ENCODE data around the gene HES7.

The HES7 gene

DNA sequence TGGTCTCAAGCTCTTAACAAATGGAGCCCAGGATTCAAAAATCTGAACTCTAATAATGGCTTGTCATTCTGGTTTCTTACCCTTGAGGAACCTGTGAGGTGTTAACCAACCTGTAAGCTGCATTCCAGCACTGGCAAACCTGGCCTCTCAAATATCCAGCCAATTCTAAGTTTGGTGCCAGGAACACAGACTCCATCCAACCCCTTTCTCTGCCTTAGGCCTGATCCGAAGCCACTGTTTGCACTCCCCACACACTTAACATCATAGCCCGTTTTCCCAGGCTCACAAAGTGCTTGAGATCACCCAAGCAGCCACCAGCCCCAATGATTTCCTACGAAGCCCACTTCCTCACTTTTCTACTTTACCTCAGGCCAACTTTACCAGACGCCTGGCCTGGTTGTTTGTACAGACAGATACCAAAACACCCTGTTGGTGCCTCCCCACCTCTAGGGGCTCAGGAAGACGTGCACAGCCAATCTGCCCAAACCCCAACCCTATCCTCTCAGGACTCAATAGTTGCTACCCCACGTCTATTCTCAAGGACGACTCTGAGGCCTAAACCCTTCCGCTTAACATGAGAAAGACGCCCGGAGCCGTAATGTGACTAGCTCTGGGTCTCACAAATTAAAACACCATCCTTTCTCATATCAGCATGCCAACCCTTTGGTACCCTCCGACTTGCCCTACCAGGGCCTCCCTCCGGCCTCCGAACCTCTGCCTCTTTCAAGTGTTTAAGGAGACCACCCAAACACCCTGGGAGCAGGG is 31.5 kb upstream of the HES7 start:
- DNase-seq, result peak; percentile 33

DNA sequence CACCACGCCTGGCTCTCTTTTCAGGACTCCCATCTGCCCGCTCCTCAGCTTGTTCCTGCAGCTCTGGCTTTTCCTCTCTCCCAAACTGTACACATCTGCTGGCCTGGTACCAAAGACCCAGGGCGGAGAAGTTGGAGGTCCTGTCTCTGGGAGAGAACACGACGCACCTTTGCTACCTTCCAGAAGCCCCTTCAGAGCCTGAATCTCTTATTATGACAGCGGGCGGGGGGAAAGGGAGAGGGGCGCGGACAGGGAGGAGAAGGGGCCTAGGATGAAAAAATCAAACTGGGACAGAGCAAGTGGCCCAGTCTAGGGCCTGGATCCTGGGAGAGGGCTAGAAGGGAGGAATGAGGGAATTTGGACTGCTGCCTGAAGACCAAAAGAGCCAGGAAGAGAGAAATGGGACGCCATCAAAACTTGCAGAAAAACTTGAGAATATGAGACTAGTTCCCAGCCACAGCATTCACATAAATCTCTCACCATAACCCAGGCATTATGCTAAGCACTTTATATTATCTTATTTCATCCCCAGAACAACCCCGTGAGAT is 30.8 kb upstream of the HES7 start:
- DNase-seq, result no peak

DNA sequence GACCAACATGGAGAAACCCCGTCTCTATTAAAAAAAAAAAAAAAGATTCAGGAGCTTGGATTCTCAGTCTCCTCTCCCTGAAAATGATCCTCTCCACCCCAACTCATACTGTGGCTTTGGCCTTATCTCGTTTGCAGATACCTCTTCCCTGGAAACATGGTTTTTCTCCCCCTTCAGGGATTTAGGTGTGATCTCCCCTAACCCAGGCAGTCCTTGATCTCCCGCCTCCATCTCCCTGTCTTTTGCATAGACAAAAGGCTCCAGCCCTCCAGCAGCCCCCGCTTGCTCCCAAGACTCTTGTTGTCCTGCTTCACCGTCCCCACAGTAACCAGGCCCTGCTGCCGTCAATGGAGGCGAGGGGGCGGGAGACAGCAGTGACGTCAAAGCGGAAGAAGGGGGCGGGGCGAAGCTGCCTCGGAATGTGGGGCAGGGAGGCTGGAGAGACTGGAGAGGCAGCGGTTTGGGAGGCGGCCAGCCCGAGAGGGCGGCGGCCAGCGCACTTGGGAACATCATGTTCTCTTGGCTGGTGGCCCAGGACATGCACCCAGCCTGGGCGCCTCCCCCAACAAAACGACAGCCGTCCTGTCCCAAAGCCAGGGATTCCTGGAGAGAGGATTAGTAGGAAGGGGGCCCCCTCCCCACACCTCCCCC is 30.2 kb upstream of the HES7 start:
- DNase-seq, result peak; percentile 99

GRCh38 chr17:8153525-8153956 is 29.6 kb upstream of the HES7 start:
- peak; percentile 88 for DNase-seq

- DNase-seq, result no peak
Observed at GRCh38 chr17:8153031-8153451, 29.1 kb upstream of the HES7 start.

DNA sequence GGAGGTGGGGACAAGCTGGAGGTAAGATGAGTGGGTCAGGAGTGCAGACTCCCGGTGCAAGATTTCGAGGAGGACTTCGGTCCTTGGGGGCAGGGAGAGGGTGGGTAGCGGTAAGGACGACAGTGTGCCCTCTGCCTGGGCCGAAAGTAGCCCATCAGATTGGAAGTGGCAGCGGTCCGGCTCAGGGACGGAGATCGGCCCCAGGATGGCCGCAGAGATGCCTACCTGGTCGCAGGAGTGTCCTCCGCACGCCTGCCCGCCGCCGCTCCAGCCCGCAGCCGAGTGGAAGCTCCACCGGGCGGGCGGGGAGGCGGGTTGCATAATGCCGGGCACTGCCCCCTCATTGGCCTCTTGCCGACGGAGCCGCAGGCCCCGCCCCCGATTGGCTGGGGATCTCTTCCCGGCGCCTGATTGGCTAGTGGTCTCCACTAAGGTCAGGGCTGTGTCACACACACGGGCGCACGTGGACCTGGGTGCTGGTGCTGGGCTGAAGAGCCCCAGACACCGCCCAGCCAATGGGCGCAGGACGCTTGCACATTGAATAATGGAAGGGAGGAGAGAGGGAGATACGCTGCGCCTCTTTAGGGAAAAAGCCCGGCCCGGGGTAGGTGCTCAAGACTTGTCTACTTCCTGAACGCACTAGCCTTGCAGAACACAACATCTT is 28.3 kb upstream of the HES7 start, which contains the start of gene PER1:
TSS of gene PER1 (minus strand) at position 293 of the 664 bp plus-strand sequence. CDS start 1,698 bp downstream, outside the sequence.
- DNase-seq, result peak; percentile 98

DNA sequence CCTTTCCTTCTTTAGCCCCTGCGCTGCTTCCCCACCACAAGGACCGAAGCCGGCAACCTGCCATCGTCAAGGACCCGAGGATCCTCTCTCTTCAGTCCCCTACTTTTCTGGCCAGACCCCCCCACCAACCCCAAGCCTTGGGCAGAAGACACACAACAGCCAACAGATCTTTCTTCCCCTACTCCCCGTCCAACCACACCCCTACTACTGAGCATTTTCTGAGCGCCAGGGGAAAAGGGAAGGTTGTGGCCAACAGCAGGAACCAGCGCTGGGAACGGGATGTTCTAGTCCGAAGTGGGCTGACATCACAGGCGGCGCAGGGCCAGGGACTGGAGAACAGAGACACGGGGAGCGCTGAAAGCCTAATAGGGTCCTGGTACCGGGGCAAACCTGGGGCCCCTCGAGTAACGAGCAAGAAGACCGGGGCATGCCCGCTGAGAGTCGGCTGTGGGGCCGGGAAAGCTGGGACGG is 27.8 kb upstream of the HES7 start:
- DNase-seq, result peak; percentile 60

DNA sequence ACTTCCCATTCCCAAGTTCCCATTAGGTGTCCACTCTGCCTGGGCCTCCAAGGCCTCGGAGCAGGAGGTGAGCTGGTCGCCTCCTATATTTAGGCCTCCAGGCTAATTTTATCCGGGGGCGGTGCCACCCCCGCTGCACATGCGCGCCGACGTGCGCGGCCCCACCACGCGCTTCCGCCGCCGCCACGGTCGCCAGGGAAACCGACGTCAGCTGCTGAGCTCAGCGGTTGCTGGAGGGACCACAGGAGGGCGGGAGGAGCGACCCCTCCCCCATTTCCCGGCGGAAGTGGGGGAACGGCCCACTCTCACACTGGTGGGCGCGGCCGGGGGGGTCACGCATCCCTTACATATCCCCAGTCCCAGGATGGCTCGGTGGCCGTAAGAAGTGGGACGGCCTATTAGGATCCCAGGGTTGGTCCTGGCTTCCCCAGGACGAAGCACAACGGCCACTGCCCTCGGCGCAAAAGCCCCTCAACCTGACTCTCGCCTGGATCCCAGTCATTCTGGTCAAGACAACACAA is 27.3 kb upstream of the HES7 start:
- DNase-seq, result peak; percentile 83

DNA sequence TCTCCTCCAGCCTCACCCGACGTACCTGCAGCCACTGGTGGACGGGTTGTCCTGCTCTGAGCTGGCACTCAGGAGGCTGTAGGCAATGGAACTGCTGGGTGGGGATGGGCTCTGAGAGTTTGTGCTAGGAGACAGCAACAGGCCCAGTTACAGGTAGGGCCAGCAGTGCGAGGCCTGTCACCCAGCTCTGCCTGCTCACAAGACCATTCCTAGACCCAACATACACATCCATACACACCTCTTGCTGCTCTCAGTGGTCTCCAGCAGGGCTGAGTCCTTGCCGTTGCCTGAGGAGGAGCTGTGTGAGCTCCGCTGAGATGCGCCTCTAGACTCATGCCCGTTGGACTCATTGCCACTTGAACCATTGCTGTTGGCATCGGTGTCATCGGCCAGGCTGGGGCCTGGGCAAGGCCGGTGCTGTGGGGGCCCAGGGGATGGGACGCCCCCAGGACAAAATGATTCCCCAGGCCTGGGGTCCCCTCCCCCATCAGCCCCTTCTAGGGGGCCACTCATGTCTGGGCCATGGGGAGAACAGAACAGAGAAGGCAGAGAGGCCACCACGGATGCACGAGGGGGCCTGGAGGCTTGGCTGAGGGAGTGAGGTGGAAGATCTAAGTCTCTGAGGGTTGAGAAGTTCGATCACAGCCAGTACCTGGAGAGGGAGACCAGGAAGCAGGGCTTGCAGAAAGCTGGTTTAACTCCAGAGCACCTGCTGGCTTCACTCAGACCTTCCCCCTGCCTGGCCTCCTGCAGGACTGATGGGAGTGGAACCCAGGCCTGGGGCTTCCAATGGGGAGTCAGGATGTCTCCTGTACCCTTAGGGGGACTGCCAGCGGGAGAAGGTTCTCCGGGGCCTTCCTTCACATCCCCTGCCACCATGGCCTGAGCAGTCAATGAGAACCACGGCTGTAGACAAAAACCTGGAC is 26.6 kb upstream of the HES7 start:
- DNase-seq, result no peak

DNA sequence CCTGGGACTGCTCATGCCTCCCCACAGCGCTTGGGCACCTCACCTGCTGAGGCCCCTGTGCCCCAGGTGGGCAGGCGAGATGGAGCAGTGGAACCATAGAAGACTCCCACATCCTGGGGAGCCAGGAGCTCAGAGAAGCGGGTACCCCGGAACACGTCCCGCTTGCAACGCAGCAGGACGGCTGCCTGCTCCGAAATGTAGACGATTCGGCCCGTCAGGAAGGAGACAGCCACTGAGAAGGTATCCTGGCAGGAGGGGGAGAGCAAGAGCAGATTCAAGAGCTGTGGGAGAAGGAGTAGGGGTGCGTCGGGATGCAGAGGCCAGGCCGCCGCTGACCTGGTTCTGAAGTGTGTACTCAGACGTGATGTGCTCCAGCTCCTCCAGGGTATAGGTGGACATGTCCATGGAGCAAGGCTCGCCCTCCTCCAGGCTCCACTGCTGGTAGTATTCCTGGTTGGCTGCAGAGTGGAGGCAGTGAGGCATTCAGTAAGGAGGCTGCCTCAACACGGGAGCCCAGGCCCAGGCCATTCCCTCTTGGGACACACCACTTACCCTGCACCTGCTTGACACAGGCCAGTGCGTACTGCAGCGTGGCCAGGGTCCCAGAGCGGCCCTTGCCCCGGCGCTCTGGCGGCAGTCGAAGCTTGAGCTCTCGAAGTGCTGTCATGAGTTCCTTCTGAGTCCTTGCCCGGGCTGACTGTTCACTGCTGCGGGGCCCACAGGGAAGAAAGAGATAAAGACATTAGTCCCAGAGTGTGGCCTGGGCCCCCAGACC is 25.7 kb upstream of the HES7 start:
- DNase-seq, result no peak

GRCh38 chr17:8148560-8148959 is 24.7 kb upstream of the HES7 start:
- no peak for DNase-seq

DNA sequence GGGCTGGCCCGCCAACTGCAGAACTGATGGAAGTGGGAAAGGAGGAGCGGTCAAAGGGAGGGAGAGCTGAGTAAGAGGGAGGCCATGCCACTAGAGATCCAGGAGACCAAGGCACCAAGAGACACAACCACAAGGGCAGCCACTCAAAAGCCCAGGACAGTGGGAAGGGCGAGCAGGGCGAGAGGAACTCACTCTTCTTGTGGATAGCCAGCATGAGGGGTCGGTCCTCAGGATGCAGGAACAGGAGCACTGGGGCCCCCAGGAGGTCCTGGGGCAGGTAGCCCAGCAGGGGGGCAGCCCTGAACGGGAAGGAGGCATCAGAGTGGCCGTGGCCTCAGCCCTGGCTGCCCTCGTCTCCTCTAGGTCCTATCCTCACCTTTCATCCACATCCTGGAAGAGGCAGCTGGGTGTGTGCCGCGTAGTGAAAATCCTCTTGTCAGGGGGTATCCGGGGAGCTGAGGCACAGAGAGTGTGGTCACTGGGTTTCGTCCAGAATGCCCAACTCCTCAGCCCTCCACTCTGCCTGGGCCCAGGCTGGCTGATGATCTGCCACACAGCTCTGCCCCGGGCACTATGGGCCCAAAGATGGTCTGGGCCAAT is 24.0 kb upstream of the HES7 start:
- DNase-seq, result no peak

DNA sequence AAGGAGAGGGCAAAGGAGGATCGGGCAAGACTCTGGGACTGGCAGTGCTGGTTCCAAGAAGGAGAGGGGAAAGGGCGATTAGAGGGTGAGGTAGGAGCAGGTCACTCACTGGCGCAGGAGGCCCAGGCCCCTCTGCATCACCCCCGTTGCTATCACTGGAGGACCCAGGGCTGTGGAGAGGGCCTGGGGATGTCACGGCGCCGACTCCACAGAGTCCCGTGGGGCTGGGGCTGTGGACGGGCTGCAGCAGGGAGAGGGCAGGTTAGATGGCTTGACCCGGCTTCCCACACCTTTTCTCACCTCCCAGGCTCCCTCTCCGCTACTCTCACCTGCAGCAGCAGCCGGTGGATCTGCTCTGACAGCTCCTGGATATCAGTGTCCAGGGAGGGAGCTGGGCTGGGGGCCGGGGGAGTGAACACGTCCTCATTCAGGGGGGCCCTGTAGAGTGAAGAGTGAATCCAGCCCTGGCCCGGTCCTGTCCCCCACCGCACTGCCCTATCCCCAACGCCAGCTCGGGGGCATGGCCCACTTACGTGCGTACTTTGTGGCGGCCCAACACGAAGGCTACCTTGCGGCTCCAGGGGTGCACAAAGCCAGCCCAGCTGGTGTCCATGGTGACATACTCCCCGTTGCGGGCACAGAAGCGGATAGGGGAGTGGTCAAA is 23.4 kb upstream of the HES7 start:
- no peak for DNase-seq

GRCh38 chr17:8146381-8147140 is 22.7 kb upstream of the HES7 start:
- no peak for DNase-seq

DNA sequence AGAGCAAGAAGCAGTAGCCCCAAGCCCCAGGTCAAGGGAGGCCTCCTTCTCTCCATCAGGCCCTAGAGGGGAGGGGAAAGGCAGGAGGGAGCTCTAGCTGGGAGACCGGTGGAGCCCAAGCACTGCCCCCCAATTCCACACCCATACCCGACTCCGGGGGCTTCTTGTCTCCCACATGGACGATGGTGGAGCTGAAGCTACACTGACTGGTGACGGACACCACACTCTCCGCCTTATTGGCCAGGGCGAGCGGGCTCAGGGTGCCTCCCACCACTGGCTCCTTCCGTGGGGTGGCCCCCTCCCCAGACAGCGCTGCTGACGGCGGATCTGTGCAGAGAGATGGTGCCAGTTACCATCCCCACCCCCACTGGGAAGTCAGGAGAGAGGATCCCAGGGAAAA is 21.9 kb upstream of the HES7 start:
- no peak for DNase-seq

- DNase-seq, result no peak
Observed at GRCh38 chr17:8144401-8145231, 20.7 kb upstream of the HES7 start.

GRCh38 chr17:8143581-8144400 is 19.9 kb upstream of the HES7 start:
- no peak for DNase-seq

Measured in hematopoietic multipotent progenitor cell treated with erythropoietin and hydrocortisone succinate and interleukin-3 and kit ligand, for 6 days (in vitro differentiated cells).